ENCODE data around the gene TBX22. TPM values are rescaled to one million over a fixed set of nuclear protein-coding genes. Genes with fewer than 3 reads are reported as not detected.

The TBX22 gene, protein sequence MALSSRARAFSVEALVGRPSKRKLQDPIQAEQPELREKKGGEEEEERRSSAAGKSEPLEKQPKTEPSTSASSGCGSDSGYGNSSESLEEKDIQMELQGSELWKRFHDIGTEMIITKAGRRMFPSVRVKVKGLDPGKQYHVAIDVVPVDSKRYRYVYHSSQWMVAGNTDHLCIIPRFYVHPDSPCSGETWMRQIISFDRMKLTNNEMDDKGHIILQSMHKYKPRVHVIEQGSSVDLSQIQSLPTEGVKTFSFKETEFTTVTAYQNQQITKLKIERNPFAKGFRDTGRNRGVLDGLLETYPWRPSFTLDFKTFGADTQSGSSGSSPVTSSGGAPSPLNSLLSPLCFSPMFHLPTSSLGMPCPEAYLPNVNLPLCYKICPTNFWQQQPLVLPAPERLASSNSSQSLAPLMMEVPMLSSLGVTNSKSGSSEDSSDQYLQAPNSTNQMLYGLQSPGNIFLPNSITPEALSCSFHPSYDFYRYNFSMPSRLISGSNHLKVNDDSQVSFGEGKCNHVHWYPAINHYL
- 0.05 TPM for total RNA-seq
- polyA plus RNA-seq: not detected
- long read RNA-seq, donor 1: 0 reads
- long read RNA-seq, donor 2: 0 reads
- long read RNA-seq, donor 3: 0 reads
- long read RNA-seq, donor 4: 0 reads
- long read RNA-seq, donor 5: 0 reads
- long read RNA-seq, donor 6: 0 reads
- long read RNA-seq, donor 7: 0 reads
- long read RNA-seq, donor 8: 0 reads
- long read RNA-seq, donor 9: 0 reads
- long read RNA-seq, donor 10: 0 reads

DNA sequence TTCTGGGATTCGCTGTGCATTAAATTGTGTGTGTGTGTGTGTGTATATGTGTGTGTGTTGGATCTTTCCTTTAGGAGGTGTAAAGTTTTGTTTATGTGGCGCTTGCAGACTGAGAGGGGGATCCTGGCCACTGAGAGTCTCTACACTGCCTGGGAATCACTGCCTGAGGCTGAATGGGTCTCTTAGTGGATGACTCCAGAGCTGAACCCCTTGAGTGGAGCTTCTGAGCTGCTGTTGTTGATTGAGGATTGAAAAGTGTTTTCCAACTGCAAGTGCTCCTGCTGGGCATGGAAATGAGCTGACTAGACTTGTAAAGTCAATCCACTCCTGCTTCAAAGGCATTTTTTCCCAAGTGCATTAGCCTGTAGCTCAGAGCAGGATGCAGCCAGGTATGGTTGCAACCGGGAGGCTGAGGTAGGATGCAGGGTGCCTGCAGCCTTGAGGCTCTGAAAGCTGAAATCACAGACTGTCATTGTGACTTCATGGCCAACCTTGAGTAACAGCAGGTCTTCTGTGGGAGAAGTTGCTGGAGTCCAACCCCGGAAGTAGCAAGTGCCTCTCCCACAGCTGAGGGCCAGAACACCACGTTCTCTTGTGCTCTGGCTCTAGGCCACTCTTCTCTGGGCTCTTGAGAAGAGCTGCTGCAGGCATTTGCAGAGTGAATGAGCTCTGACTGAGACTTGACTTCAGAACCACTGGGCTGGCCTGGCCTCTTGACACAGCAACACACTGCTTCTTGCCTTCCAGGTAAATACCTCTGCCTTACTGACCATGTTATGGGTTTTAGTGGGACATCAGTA is at the start of gene TBX22:
Gene TBX22 (plus strand): TSS at position 613 of the 800 bp plus-strand sequence. CDS start 7,517 bp downstream, outside the sequence.
- no peaks in the 10 kb centered on the region for H3K27me3 ChIP-seq (ENCODE audit: control insufficient read depth in 2 of 2, insufficient read depth in 1 of 2, low read length in 1 of 2)

DNA sequence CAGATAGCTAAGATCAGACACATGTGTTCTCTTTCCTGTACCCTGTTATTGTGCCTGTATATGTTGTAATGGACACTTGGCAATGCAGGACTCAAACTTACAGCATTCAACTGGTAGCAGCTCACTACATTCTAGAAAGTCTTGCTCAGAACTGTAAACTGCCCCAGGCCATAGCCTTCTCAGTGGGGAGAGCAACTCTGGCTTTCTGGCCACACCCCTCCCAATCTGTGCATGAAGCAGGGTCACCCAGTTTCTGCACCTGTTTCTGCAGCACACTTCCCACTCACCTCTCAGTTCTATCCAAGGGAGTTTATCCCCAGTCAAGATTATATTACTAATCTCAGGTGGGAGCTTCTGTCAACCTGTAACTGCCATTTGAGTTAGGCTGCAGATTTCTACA is 38.9 kb upstream of the TBX22 start:
- H3K27ac ChIP-seq (ENCODE audit: low read depth in 1 of 2, low read length in 1 of 2): no peak overlapping the region
- H3K4me3 ChIP-seq (ENCODE audit: low read length in 2 of 2): no peak overlapping the region
- peaks cover 0 to 5% of the 10 kb centered on the region in 2 donors for H3K9me3 ChIP-seq (ENCODE audit: control insufficient read depth in 2 of 2, insufficient read depth in 1 of 2, low read length in 1 of 2)
- no peaks in the 10 kb centered on the region for H3K36me3 ChIP-seq (ENCODE audit: control insufficient read depth in 2 of 2, insufficient read depth in 2 of 2, low read length in 1 of 2)
- no peaks in the 10 kb centered on the region for H3K4me1 ChIP-seq (ENCODE audit: control insufficient read depth in 2 of 2, insufficient read depth in 2 of 2, low read length in 2 of 2)
- H3K27me3 ChIP-seq (ENCODE audit: control insufficient read depth in 2 of 2, insufficient read depth in 1 of 2, low read length in 1 of 2): no peaks in the 10 kb centered on the region
- DNase-seq (ENCODE audit: low read depth in 6 of 9, low spot score in 9 of 9): no peak

More for the DNA sequence above, at the start of gene TBX22:
- H3K4me3 ChIP-seq (ENCODE audit: low read length in 2 of 2): no peak within 1 kb of the TSS
- no peak for DNase-seq (ENCODE audit: low read depth in 6 of 9, low spot score in 9 of 9)
- 51% methylated on average over 5 of the region's 5 CpGs for WGBS
- H3K36me3 ChIP-seq (ENCODE audit: control insufficient read depth in 2 of 2, insufficient read depth in 2 of 2, low read length in 1 of 2): no peaks in the 10 kb centered on the region
- no peaks in the 10 kb centered on the region for H3K9me3 ChIP-seq (ENCODE audit: control insufficient read depth in 2 of 2, insufficient read depth in 1 of 2, low read length in 1 of 2)
- H3K4me1 ChIP-seq (ENCODE audit: control insufficient read depth in 2 of 2, insufficient read depth in 2 of 2, low read length in 2 of 2): no peaks in the 10 kb centered on the region
- H3K27ac ChIP-seq (ENCODE audit: low read depth in 1 of 2, low read length in 1 of 2): no peak within 1 kb of the TSS

DNA sequence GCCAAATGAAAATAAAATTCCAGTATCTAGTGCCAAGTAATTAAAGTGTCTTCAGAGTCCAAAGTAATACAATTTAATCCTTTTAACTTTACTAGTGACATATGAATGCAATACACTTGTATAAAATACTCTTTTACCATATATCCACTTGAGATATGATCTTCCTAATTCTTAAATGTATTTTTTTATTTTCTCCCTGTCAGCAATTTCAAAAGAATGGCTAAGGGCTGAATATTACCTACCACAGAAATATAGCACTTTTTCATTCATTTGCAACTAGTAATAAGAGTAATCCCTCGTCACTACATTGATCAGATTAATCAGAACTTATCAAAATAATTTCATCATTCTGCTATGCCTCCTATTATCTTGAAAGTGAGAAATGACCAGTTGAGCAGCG is 10.1 kb upstream of the TBX22 start:
- Histone ChIP-seq H3K4me1 (ENCODE audit: control insufficient read depth in 2 of 2, insufficient read depth in 2 of 2, low read length in 2 of 2) (no peaks in the 10 kb centered on the region), H3K4me3 (ENCODE audit: low read length in 2 of 2) (no peak overlapping the region), H3K36me3 (ENCODE audit: control insufficient read depth in 2 of 2, insufficient read depth in 2 of 2, low read length in 1 of 2) (no peaks in the 10 kb centered on the region), H3K9me3 (ENCODE audit: control insufficient read depth in 2 of 2, insufficient read depth in 1 of 2, low read length in 1 of 2) (no peaks in the 10 kb centered on the region), H3K27ac (ENCODE audit: low read depth in 1 of 2, low read length in 1 of 2) (no peak overlapping the region), H3K27me3 (ENCODE audit: control insufficient read depth in 2 of 2, insufficient read depth in 1 of 2, low read length in 1 of 2) (no peaks in the 10 kb centered on the region)
- WGBS: 73% methylated on average over 2 of the region's 2 CpGs
- no peak for DNase-seq (ENCODE audit: low read depth in 6 of 9, low spot score in 9 of 9)

DNA sequence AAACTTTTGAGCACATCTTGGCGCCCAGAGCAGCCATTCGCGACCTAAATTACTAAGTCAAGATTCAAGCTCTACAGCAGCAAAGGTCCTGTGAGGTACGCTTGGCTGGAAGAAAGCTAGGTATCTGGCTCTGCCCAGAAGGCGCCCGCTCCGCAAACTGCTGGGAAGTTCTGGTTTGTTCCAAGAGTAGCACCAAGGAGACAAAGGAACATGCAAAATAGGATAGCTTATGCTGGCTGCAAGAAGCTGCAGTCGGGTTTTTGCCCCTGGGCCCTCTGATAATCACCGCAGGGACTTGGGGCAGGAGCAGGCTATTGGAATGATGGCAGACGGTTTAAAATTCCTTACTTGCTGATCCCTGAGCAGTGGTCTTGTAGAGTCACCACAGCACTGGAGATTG is 3.0 kb upstream of the TBX22 start:
- no peak overlapping the region for H3K4me3 ChIP-seq (ENCODE audit: low read length in 2 of 2)
- H3K9me3 ChIP-seq (ENCODE audit: control insufficient read depth in 2 of 2, insufficient read depth in 1 of 2, low read length in 1 of 2): no peaks in the 10 kb centered on the region
- WGBS: 89% methylated on average over 10 of the region's 10 CpGs
- no peaks in the 10 kb centered on the region for H3K4me1 ChIP-seq (ENCODE audit: control insufficient read depth in 2 of 2, insufficient read depth in 2 of 2, low read length in 2 of 2)
- DNase-seq (ENCODE audit: low read depth in 6 of 9, low spot score in 9 of 9): no peak
- no peaks in the 10 kb centered on the region for H3K27me3 ChIP-seq (ENCODE audit: control insufficient read depth in 2 of 2, insufficient read depth in 1 of 2, low read length in 1 of 2)
- H3K27ac ChIP-seq (ENCODE audit: low read depth in 1 of 2, low read length in 1 of 2): no peak overlapping the region
- H3K36me3 ChIP-seq (ENCODE audit: control insufficient read depth in 2 of 2, insufficient read depth in 2 of 2, low read length in 1 of 2): no peaks in the 10 kb centered on the region

DNA sequence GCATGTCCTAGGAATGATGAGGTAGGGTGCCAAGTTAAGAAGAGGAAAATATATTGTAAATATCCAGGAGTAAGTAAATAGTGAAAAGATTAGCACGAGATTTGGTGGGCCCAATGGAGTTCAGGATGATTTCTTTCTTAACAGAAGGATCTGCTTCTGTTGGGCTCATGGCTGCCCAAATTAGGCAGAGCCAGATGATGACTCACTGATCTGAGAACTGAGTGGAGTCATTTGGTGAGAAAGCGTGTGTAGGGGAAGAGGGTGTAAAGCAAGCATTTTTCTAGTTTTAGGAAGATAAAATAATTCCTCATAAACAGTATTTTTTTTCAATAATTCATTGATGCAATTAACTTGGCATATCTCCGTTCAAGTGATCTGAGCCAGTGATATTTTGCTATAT is 1.6 kb downstream of the TBX22 start:
- H3K27ac ChIP-seq (ENCODE audit: low read depth in 1 of 2, low read length in 1 of 2): no peak overlapping the region
- DNase-seq (ENCODE audit: low read depth in 6 of 9, low spot score in 9 of 9): no peak
- H3K4me1 ChIP-seq (ENCODE audit: control insufficient read depth in 2 of 2, insufficient read depth in 2 of 2, low read length in 2 of 2): no peaks in the 10 kb centered on the region
- H3K36me3 ChIP-seq (ENCODE audit: control insufficient read depth in 2 of 2, insufficient read depth in 2 of 2, low read length in 1 of 2): no peaks in the 10 kb centered on the region
- no peaks in the 10 kb centered on the region for H3K27me3 ChIP-seq (ENCODE audit: control insufficient read depth in 2 of 2, insufficient read depth in 1 of 2, low read length in 1 of 2)
- 86% methylated on average over 3 of the region's 3 CpGs for WGBS
- H3K4me3 ChIP-seq (ENCODE audit: low read length in 2 of 2): no peak overlapping the region
- no peaks in the 10 kb centered on the region for H3K9me3 ChIP-seq (ENCODE audit: control insufficient read depth in 2 of 2, insufficient read depth in 1 of 2, low read length in 1 of 2)

DNA sequence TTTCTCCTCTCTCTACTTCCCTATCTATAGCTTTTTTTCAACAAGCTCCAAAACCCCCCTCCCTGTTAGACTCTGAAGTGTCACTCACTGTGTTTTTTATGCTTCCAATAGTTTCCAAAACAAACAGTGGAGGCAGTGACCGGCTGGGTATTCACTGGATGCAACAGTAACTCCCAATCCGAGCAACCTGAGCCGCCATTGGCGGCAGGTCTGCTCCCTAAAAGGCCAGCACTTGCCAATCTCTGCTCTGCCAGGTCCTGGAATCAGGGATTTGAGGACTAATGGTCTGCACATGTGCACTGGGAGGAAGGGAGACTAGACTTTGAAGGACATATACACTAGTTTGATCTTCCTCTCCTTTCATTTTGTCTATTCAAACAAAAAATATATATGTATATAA is 7.1 kb downstream of the TBX22 start:
- Histone ChIP-seq H3K36me3 (ENCODE audit: control insufficient read depth in 2 of 2, insufficient read depth in 2 of 2, low read length in 1 of 2) (no peaks in the 10 kb centered on the region), H3K9me3 (ENCODE audit: control insufficient read depth in 2 of 2, insufficient read depth in 1 of 2, low read length in 1 of 2) (no peaks in the 10 kb centered on the region), H3K4me3 (ENCODE audit: low read length in 2 of 2) (no peak overlapping the region), H3K27ac (ENCODE audit: low read depth in 1 of 2, low read length in 1 of 2) (no peak overlapping the region), H3K27me3 (ENCODE audit: control insufficient read depth in 2 of 2, insufficient read depth in 1 of 2, low read length in 1 of 2) (peaks cover 0 to 11% of the 10 kb centered on the region in 2 donors), H3K4me1 (ENCODE audit: control insufficient read depth in 2 of 2, insufficient read depth in 2 of 2, low read length in 2 of 2) (no peaks in the 10 kb centered on the region)
- WGBS: 12% methylated on average over 4 of the region's 4 CpGs
- DNase-seq (ENCODE audit: low read depth in 6 of 9, low spot score in 9 of 9): no peak

DNA sequence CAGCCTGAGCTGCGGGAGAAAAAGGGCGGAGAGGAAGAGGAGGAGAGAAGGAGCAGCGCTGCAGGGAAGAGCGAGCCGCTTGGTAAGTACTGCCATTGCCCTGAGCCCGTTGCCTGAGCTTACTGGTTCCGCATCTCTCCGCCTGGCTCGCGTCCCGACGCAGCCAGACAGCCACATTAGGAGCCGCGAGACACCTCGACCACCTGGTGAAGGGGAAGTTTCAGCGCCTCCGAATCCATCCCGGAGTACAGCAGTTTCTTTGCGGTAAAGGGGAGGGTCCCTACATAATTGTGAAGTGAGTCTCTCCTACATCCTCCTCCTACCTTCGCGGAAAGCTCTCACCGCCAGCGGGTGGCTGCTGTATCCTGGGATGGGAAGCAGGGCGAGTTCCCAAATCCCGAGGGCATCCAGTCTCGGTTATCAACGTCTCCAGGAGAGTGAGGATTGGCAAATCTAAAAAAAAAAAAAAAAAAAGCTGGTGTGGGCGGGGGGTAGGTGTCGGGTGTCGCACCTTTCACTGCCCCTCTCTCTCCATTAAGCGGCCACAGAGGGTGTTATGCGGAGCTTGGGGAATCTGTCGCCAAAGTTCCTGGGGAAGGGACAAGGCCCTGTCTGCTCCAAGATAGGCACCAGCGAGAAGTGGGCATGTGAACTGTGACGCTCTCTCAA is 7.9 kb downstream of the TBX22 start:
- Histone ChIP-seq H3K36me3 (ENCODE audit: control insufficient read depth in 2 of 2, insufficient read depth in 2 of 2, low read length in 1 of 2) (no peaks in the 10 kb centered on the region), H3K4me1 (ENCODE audit: control insufficient read depth in 2 of 2, insufficient read depth in 2 of 2, low read length in 2 of 2) (no peaks in the 10 kb centered on the region), H3K27me3 (ENCODE audit: control insufficient read depth in 2 of 2, insufficient read depth in 1 of 2, low read length in 1 of 2) (peaks cover 0 to 11% of the 10 kb centered on the region in 2 donors), H3K27ac (ENCODE audit: low read depth in 1 of 2, low read length in 1 of 2) (no peak overlapping the region), H3K4me3 (ENCODE audit: low read length in 2 of 2) (no peak overlapping the region), H3K9me3 (ENCODE audit: control insufficient read depth in 2 of 2, insufficient read depth in 1 of 2, low read length in 1 of 2) (no peaks in the 10 kb centered on the region)
- WGBS: 5% methylated on average over 35 of the region's 35 CpGs
- no peak for DNase-seq (ENCODE audit: low read depth in 6 of 9, low spot score in 9 of 9)

DNA sequence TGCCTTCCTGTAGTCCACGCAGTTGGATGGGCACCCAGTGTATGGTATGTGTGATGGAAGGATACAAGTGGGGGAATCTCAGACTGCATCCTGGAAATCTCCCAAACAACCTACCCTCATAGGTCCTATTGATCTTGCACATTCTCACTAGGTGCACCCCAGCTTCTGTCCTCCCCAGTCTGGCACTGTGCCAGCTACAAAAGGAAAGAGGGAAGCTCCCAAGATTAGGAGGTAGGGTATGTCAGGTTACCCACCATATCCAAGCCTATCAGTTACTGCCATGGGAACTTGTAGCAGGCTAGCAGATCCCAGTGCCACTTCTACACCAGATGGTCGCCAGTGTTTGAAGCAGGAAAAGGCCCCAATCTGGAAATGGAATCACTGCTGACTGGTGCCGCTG is 11.6 kb downstream of the TBX22 start:
- 88% methylated on average over 3 of the region's 3 CpGs for WGBS
- Histone ChIP-seq H3K27me3 (ENCODE audit: control insufficient read depth in 2 of 2, insufficient read depth in 1 of 2, low read length in 1 of 2) (peaks cover 0 to 11% of the 10 kb centered on the region in 2 donors), H3K36me3 (ENCODE audit: control insufficient read depth in 2 of 2, insufficient read depth in 2 of 2, low read length in 1 of 2) (no peaks in the 10 kb centered on the region), H3K4me1 (ENCODE audit: control insufficient read depth in 2 of 2, insufficient read depth in 2 of 2, low read length in 2 of 2) (no peaks in the 10 kb centered on the region), H3K27ac (ENCODE audit: low read depth in 1 of 2, low read length in 1 of 2) (no peak overlapping the region), H3K9me3 (ENCODE audit: control insufficient read depth in 2 of 2, insufficient read depth in 1 of 2, low read length in 1 of 2) (no peaks in the 10 kb centered on the region), H3K4me3 (ENCODE audit: low read length in 2 of 2) (no peak overlapping the region)
- no peak for DNase-seq (ENCODE audit: low read depth in 6 of 9, low spot score in 9 of 9)
